Neural cell (in vitro differentiated cells): Measurements from ENCODE around the gene ANKFY1.

Source experiments
- EP300 ChIP-seq: fragments of 450-650 bp; conservative IDR thresholded peaks from 2 replicates; pipeline ENCODE4 v1.6.1; 2014; ENCODE audit warnings: antibody characterized with exemption, mild to moderate bottlenecking, moderate library complexity; ENCODE audit not compliant: poor library complexity, severe bottlenecking
- EZH2 ChIP-seq: fragments of 200-600, 300-800 bp; shearing (Covaris generic), sonication (generic); IDR thresholded peaks from 2 replicates; pipeline ENCODE4 v1.6.1; 2014; ENCODE audit warnings: antibody characterized with exemption, low read length, borderline replicate concordance, mild to moderate bottlenecking; ENCODE audit not compliant: insufficient read depth, poor library complexity, severe bottlenecking
- POLR2AphosphoS5 ChIP-seq: IDR thresholded peaks from 2 replicates; pipeline ENCODE4 v1.6.1; 2012
- RAD21 ChIP-seq: fragments of 450-650 bp; conservative IDR thresholded peaks from 2 replicates; pipeline ENCODE4 v1.6.1; 2014; ENCODE audit warnings: antibody characterized with exemption, mild to moderate bottlenecking, moderate library complexity
- REST ChIP-seq: IDR thresholded peaks from 2 replicates; pipeline ENCODE4 v1.6.1; 2012; ENCODE audit warnings: borderline replicate concordance
- TF ChIP-seq, protein P1 (sequence below): fragments of 450-650 bp; IDR thresholded peaks from 2 replicates; pipeline ENCODE4 v1.5.1; 2014; ENCODE audit warnings: antibody characterized with exemption, mild to moderate bottlenecking, moderate library complexity; ENCODE audit not compliant: poor library complexity, severe bottlenecking

DNA sequence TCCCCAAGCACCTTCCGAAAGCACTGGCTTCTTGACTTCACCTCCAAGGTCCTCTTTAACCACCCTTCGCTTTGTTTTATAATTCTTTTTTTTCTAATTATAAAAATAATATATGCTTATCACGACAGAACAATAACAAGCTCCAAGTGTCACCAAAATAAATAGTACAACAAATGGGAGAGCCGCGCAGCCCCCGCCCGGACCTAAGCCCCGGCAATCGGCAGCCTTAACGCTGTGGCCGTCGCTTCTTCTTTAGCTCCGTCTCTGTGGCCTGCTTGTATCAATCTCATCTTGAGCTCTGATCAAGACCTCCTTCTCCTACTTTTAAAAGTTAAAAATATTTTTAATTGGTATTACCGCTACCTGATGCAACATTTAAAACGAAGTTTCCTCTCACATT, 78.1 kb downstream of the ANKFY1 start:
- TF ChIP-seq EP300 (no peak), POLR2AphosphoS5 (no peak), EZH2 (no peak), REST (no peak), RAD21 (no peak)
- TF ChIP-seq, protein P1, sequence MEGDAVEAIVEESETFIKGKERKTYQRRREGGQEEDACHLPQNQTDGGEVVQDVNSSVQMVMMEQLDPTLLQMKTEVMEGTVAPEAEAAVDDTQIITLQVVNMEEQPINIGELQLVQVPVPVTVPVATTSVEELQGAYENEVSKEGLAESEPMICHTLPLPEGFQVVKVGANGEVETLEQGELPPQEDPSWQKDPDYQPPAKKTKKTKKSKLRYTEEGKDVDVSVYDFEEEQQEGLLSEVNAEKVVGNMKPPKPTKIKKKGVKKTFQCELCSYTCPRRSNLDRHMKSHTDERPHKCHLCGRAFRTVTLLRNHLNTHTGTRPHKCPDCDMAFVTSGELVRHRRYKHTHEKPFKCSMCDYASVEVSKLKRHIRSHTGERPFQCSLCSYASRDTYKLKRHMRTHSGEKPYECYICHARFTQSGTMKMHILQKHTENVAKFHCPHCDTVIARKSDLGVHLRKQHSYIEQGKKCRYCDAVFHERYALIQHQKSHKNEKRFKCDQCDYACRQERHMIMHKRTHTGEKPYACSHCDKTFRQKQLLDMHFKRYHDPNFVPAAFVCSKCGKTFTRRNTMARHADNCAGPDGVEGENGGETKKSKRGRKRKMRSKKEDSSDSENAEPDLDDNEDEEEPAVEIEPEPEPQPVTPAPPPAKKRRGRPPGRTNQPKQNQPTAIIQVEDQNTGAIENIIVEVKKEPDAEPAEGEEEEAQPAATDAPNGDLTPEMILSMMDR: no peak
